GM12878 (cell line): Measurements from ENCODE around the gene CERKL. TPM values are rescaled to one million over a fixed set of nuclear protein-coding genes. Genes with fewer than 3 reads are reported as not detected.

Experiments used
- ATAC-seq: fragments of 200-7000 bp; cut with Tn5 transposase; 3 replicates; pipeline ENCODE4 v1.9.1; 2020; ENCODE audit warnings: mild to moderate bottlenecking, moderate library complexity
- BruUV-seq: library from RNA; stranded (reverse); fragments of 400-500 nt; replicated peaks from 2 replicates; lab custom pipeline; 2021; lab: Mats Ljungman, UMichigan
- CTCF ChIA-PET: fragments of 300-600 bp; sonication (Branson Sonifier 250); formaldehyde crosslinking; extraction: SDS; loops from one replicate; lab custom pipeline; 2021; ENCODE audit warnings: inconsistent platforms; lab: Yijun Ruan, JAX
- POLR2A ChIA-PET: fragments of 350-600 bp; formaldehyde crosslinking; extraction: SDS; loops from one replicate; lab custom pipeline; 2021; ENCODE audit warnings: inconsistent platforms; lab: Charles Lee
- RAD21 ChIA-PET: fragments of 300-600 bp; sonication (Branson Sonifier 250); formaldehyde crosslinking; loops from one replicate; lab custom pipeline; 2023; ENCODE audit warnings: antibody characterized with exemption; ENCODE audit not compliant: unreplicated experiment; lab: Charles Lee
- SMC1A ChIA-PET: fragments of 300-600 bp; sonication (Branson Sonifier 250); formaldehyde crosslinking; loops from one replicate; lab custom pipeline; 2023; ENCODE audit not compliant: unreplicated experiment, uncharacterized antibody; lab: Charles Lee
- DNase-seq: peaks from one replicate; pipeline ENCODE4 v3.0.0-alpha.2; 2011; ENCODE audit warnings: low read depth, low spot score
- FAIRE-seq: peaks from 3 replicates; lab custom pipeline; 2011; peaks lifted over from hg19 to GRCh38; lab: Jason Lieb, UNC
- H2AFZ ChIP-seq: 2 replicates; pipeline ENCODE4 v1.6.0; 2011; ENCODE audit warnings: low read depth, low read length, control low read depth; ENCODE audit not compliant: control insufficient read depth
- H3K27ac ChIP-seq: 2 replicates; pipeline ENCODE4 v1.5.1; 2011; ENCODE audit warnings: control low read depth; ENCODE audit not compliant: control insufficient read depth, insufficient read depth
- H3K27me3 ChIP-seq, 2 experiments: replicated peaks in 1 of 2; 2 replicates each; pipeline versions ENCODE4 v1.6.0 to v1.6.1; 2011; ENCODE audit warnings: low read length in 1 of 2; ENCODE audit not compliant: control insufficient read depth in 2 of 2, insufficient read depth in 2 of 2
- H3K36me3 ChIP-seq, 2 experiments: 2 replicates each; pipeline ENCODE4 v1.5.1; 2011; ENCODE audit warnings: low read length in 1 of 2; ENCODE audit not compliant: control insufficient read depth in 2 of 2, insufficient read depth in 2 of 2
- H3K4me1 ChIP-seq: 2 replicates; pipeline ENCODE4 v1.6.1; 2011; ENCODE audit warnings: mild to moderate bottlenecking, low read length, moderate library complexity, mixed read lengths; ENCODE audit not compliant: control insufficient read depth, insufficient read depth
- H3K4me2 ChIP-seq: 2 replicates; pipeline ENCODE4 v1.6.0; 2011; ENCODE audit warnings: control low read depth; ENCODE audit not compliant: control insufficient read depth, insufficient read depth
- H3K4me3 ChIP-seq: fragments of 200-600 bp; sonication (generic); 2 replicates; pipeline ENCODE4 v1.5.1; 2016
- H3K79me2 ChIP-seq: 2 replicates; pipeline ENCODE4 v1.6.0; 2011; ENCODE audit warnings: low read length; ENCODE audit not compliant: control insufficient read depth, insufficient read depth
- H3K9ac ChIP-seq: 2 replicates; pipeline ENCODE4 v1.8.0; 2011; ENCODE audit warnings: low read length, control low read depth, mixed read lengths; ENCODE audit not compliant: control insufficient read depth, insufficient read depth
- H3K9me3 ChIP-seq: replicated peaks from 3 replicates; pipeline ENCODE4 v1.5.1; 2011; ENCODE audit warnings: mild to moderate bottlenecking, low read length; ENCODE audit not compliant: control insufficient read depth, insufficient read depth
- H4K20me1 ChIP-seq: 2 replicates; pipeline ENCODE4 v1.6.0; 2011; ENCODE audit not compliant: control insufficient read depth, insufficient read depth
- BCL3 ChIP-seq: IDR thresholded peaks from 2 replicates; pipeline ENCODE4 v1.6.1; 2011; ENCODE audit warnings: borderline replicate concordance, low read depth, mild to moderate bottlenecking, moderate library complexity, low read length; ENCODE audit not compliant: insufficient read depth, poor library complexity, severe bottlenecking
- CEBPB ChIP-seq, 2 experiments: fragments of 150-350 bp in 1 of 2; IDR thresholded peaks; 2 replicates each; pipeline ENCODE4 v1.6.1; 2012 to 2014; ENCODE audit warnings: low read depth in 2 of 2, low read length in 2 of 2, borderline replicate concordance in 1 of 2, inconsistent platforms in 1 of 2
- IKZF1 ChIP-seq: fragments of 450-650 bp; conservative IDR thresholded peaks from 2 replicates; pipeline ENCODE4 v1.6.1; 2017; ENCODE audit warnings: antibody characterized with exemption, mild to moderate bottlenecking
- MYB ChIP-seq: fragments of 150-350 bp; IDR thresholded peaks from 2 replicates; pipeline ENCODE4 v1.6.1; 2014; ENCODE audit warnings: mild to moderate bottlenecking, low read depth, low read length, borderline replicate concordance
- NFIC ChIP-seq: IDR thresholded peaks from 2 replicates; pipeline ENCODE4 v1.6.1; 2012; ENCODE audit warnings: low read depth, mild to moderate bottlenecking, inconsistent platforms, low read length, moderate library complexity
- NRF1 ChIP-seq: conservative IDR thresholded peaks from 2 replicates; pipeline ENCODE4 v1.6.1; 2011; ENCODE audit warnings: mild to moderate bottlenecking, low read depth, low read length, improper control_type of control experiment
- PML ChIP-seq: IDR thresholded peaks from 2 replicates; pipeline ENCODE4 v1.6.1; 2012; ENCODE audit warnings: low read length, inconsistent platforms
- POLR2A ChIP-seq: IDR thresholded peaks from 2 replicates; pipeline ENCODE4 v1.6.1; 2011; ENCODE audit warnings: low read depth, mild to moderate bottlenecking, low read length
- RAD21 ChIP-seq: IDR thresholded peaks from 2 replicates; pipeline ENCODE4 v1.6.1; 2011; ENCODE audit warnings: mild to moderate bottlenecking, low read depth, low read length, moderate library complexity; ENCODE audit not compliant: insufficient read depth
- RBBP5 ChIP-seq: fragments of 200-600 bp; sonication (generic); conservative IDR thresholded peaks from 2 replicates; pipeline ENCODE4 v1.6.1; 2016
- RFX5 ChIP-seq: IDR thresholded peaks from 2 replicates; pipeline ENCODE4 v1.6.1; 2011; ENCODE audit warnings: low read depth, low read length, improper control_type of control experiment
- SMAD1 ChIP-seq: fragments of 450-650 bp; IDR thresholded peaks from 2 replicates; pipeline ENCODE4 v1.6.1; 2018; ENCODE audit warnings: mild to moderate bottlenecking, low read depth; ENCODE audit not compliant: partially characterized antibody
- SRF ChIP-seq, 2 experiments: IDR thresholded peaks; 2 replicates each; pipeline ENCODE4 v1.6.1; 2011; ENCODE audit warnings: low read depth in 2 of 2, low read length in 2 of 2, mild to moderate bottlenecking in 1 of 2, moderate library complexity in 1 of 2
- TCF3 ChIP-seq: IDR thresholded peaks from 2 replicates; pipeline ENCODE4 v1.6.1; 2012; ENCODE audit warnings: low read depth, mild to moderate bottlenecking, low read length, borderline replicate concordance; ENCODE audit not compliant: insufficient read depth
- TCF7 ChIP-seq: IDR thresholded peaks from 2 replicates; pipeline ENCODE4 v1.6.1; 2014; ENCODE audit warnings: antibody characterized with exemption, borderline replicate concordance
- ZZZ3 ChIP-seq: IDR thresholded peaks from 2 replicates; pipeline ENCODE4 v1.6.1; 2011; ENCODE audit warnings: low read depth; ENCODE audit not compliant: control insufficient read depth, insufficient read length
- in situ Hi-C: fragments of 300-500 bp; cut with MboI; formaldehyde crosslinking; loops from 9 replicates; pipeline ENCODE4 v1.14.3; 2018; ENCODE audit warnings: mixed read lengths
- intact Hi-C: fragments of 100-400 bp; cut with micrococcal nuclease; formaldehyde crosslinking; loops from one replicate; pipeline ENCODE4 v1.14.2; 2022; ENCODE audit not compliant: unreplicated experiment
- polyA plus RNA-seq, 11 experiments: library from polyadenylated mRNA; depleted of rRNA in 4 of 11; unstranded in 6 of 11; stranded (reverse) in 5 of 11; fragments of >200 nt; fragmentation: Nextera tagmentation in 4 of 11; fragmentation: Illumina TruSeq in 1 of 11; extraction: Ambion mirVana in 4 of 11; extraction: Trizol in 1 of 11; gene quantifications; 1 replicate in 1 of 11; 2 replicates in 10 of 11; pipeline versions ENCODE4 v1.2.1 to v1.2.3, GENCODE V29; 2011 to 2016; ENCODE audit warnings: inconsistent platforms in 2 of 11, missing spikeins in 2 of 11, low read depth in 1 of 11
- total RNA-seq, 4 experiments: library from RNA; depleted of rRNA in 3 of 4; stranded (reverse); fragments of >200 nt in 3 of 4; fragmentation: Illumina TruSeq in 1 of 4; extraction: Trizol in 1 of 4; gene quantifications; 2 replicates each; pipeline versions ENCODE4 v1.2.1 to v1.2.3, GENCODE V29; 2013 to 2021
- TF ChIP-seq, protein P1 (sequence below): IDR thresholded peaks from 2 replicates; pipeline ENCODE4 v1.6.1; 2011; ENCODE audit warnings: mild to moderate bottlenecking, low read depth, low read length, moderate library complexity; ENCODE audit not compliant: insufficient replicate concordance
- TF ChIP-seq, protein P2 (sequence below): fragments of 450-650 bp; IDR thresholded peaks from 2 replicates; pipeline ENCODE4 v1.6.1; 2018; ENCODE audit warnings: borderline replicate concordance, mild to moderate bottlenecking; ENCODE audit not compliant: partially characterized antibody

Gene CERKL
- total and polyA plus RNA-seq, 10 of the 15 experiments (the other 5 are each of a cell fraction or from before 2014, with no cell fraction given), result 0.05 to 23.0 (median 6.0) TPM; not detected in 2

GRCh38 chr2:181673173-181673572 lies 16.3 kb upstream of the CERKL start (continued):
- TF ChIP-seq, protein P1, sequence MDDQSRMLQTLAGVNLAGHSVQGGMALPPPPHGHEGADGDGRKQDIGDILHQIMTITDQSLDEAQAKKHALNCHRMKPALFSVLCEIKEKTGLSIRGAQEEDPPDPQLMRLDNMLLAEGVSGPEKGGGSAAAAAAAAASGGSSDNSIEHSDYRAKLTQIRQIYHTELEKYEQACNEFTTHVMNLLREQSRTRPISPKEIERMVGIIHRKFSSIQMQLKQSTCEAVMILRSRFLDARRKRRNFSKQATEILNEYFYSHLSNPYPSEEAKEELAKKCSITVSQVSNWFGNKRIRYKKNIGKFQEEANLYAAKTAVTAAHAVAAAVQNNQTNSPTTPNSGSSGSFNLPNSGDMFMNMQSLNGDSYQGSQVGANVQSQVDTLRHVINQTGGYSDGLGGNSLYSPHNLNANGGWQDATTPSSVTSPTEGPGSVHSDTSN, result no peak

DNA sequence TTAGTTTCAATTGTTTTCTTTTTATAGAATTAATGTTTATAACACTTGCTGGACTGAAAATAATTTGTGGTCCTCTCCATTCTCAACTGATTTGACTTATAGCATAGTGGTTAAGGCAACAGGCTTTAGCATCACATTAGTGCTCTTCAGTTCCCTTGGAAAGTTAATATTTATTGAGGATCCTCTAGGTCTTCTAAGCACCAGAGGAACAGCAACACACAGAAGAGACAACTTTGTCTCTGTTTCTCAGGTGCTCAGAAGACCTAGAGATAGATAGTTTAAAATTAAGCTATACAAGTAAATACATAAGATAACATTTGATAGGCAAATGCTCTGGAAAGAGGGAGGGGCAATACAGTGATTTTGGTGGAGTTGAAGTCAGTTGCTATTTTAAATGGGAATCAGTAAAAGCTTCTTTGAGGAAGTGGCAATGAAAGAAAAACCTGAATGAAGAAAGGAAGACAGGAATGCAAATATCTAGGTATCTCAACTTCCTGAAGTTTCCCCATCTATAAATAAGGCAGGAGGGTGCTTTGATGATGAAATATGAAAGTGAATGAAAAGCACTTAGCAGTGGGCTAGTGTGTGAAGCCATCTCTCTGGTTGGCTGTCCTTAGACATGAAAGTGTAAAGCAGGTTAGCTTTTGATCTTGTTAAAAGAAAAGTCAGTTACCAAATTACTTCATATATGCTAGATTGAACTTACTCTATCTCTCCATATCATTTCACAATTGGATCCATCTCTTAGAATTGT lies 15.5 kb upstream of the CERKL start:
- POLR2A ChIA-PET, result no interaction called here
- H3K4me1 ChIP-seq, result peaks cover 9% of the 10 kb centered on the region
- peak overlapping the region; percentile 53 for H3K4me2 ChIP-seq
- intact Hi-C loops, result no loop called here
- H4K20me1 ChIP-seq, result no peaks in the 10 kb centered on the region
- BruUV-seq, result no TSS peak
- no peaks in the 10 kb centered on the region for H3K27me3 ChIP-seq
- no peaks in the 10 kb centered on the region for H3K9me3 ChIP-seq
- H3K36me3 ChIP-seq, result no peaks in the 10 kb centered on the region
- DNase-seq (peak; percentile 40), ATAC-seq (peak; percentile 68), FAIRE-seq (peak; percentile 44)
- no peak overlapping the region for H2AFZ ChIP-seq
- H3K79me2 ChIP-seq, result no peaks in the 10 kb centered on the region
- H3K27ac ChIP-seq, result no peak overlapping the region
- SMC1A ChIA-PET, result interaction anchor here (0.7 to 1.3 kb wide), 5 partner anchors 9 to 104 kb away, joined by 3 to 5 read pairs (median 3); no protein-coding TSS in a partner anchor
- H3K4me3 ChIP-seq, result no peak overlapping the region; the same call in 1 of the 2 replicates
- RAD21 ChIA-PET, result no interaction called here
- CTCF ChIA-PET, result interaction anchor here (2.3 kb wide), 1 partner anchor 43 kb away, joined by 6 read pairs; no protein-coding TSS in a partner anchor
- in situ Hi-C loops, result no loop called here
- H3K9ac ChIP-seq, result no peak overlapping the region
- TF ChIP-seq TCF7, result 0 out of 2 replicates have a peak, but pooled peaks have one; percentile 52
- no peak for TF ChIP-seq PML
- peak; percentile 48; the same call in 1 of the 2 replicates for TF ChIP-seq NFIC
- no peak for TF ChIP-seq ZZZ3
- TF ChIP-seq RBBP5, result no peak
- no peak for TF ChIP-seq TCF3
- TF ChIP-seq BCL3, result no peak
- no peak for TF ChIP-seq SRF (IDR thresholded peaks at IDR 0.05; ENCODE audit: low read depth in 2 of 2, low read length in 2 of 2)
- no peak for TF ChIP-seq RFX5
- TF ChIP-seq, protein P2, sequence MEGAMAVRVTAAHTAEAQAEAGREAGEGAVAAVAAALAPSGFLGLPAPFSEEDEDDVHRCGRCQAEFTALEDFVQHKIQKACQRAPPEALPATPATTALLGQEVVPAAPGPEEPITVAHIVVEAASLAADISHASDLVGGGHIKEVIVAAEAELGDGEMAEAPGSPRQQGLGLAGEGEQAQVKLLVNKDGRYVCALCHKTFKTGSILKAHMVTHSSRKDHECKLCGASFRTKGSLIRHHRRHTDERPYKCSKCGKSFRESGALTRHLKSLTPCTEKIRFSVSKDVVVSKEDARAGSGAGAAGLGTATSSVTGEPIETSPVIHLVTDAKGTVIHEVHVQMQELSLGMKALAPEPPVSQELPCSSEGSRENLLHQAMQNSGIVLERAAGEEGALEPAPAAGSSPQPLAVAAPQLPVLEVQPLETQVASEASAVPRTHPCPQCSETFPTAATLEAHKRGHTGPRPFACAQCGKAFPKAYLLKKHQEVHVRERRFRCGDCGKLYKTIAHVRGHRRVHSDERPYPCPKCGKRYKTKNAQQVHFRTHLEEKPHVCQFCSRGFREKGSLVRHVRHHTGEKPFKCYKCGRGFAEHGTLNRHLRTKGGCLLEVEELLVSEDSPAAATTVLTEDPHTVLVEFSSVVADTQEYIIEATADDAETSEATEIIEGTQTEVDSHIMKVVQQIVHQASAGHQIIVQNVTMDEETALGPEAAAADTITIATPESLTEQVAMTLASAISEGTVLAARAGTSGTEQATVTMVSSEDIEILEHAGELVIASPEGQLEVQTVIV, result no peak
- no peak for TF ChIP-seq NRF1
- TF ChIP-seq IKZF1, result no peak
- TF ChIP-seq CEBPB (IDR thresholded peaks at IDR 0.05; ENCODE audit: borderline replicate concordance in 1 of 2, low read depth in 2 of 2, low read length in 2 of 2), result no peak
- TF ChIP-seq RAD21, result no peak
- TF ChIP-seq SMAD1, result no peak
- no peak for TF ChIP-seq MYB
- TF ChIP-seq POLR2A, result no peak
